ENCODE data around the gene PLLP. TPM values are rescaled to one million over a fixed set of nuclear protein-coding genes. Genes with fewer than 3 reads are reported as not detected.
"Not testable (repeated sequence)": the region's sequence is repeated elsewhere in the genome, so short reads cannot be mapped to it uniquely, and the experiment has no call there.

The PLLP gene
- total RNA-seq, 1 experiment from 2014 or later: 2.8 TPM

DNA sequence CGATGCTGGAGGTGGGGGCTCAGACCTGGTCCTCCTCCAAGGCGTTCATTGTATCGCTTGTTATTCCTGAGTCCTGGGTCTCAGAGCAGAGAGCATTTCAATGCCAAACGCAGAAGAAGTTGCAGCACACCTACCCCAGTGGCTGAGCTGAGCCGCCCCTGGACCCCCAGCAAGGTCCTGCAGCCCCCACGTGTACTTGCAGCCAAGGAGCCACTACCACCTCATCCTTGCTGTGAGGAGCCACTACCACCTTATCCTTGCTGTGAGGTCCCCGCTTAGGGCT, 13.5 kb downstream of the PLLP start:
- Histone ChIP-seq H3K4me1 (replicated peaks; ENCODE audit: insufficient read depth) (peaks cover 14% of the 10 kb centered on the region), H3K4me3 (no peak overlapping the region), H4K20me1 (ENCODE audit: insufficient read depth) (no peaks in the 10 kb centered on the region), H3K9me3 (ENCODE audit: insufficient read depth, low read depth) (no peaks in the 10 kb centered on the region), H2AFZ (no peak overlapping the region), H3K27ac (no peak overlapping the region), H3F3A (ENCODE audit: insufficient read depth, low read depth) (peaks cover 16% of the 10 kb centered on the region; the same call in 1 of the 2 replicates), H3K79me2 (ENCODE audit: low read depth) (no peaks in the 10 kb centered on the region), H3K4me2 (no peak overlapping the region), H3K9me2 (ENCODE audit: insufficient read depth) (no peaks in the 10 kb centered on the region), H3K36me3 (ENCODE audit: low read depth) (no peaks in the 10 kb centered on the region), H3K27me3 (ENCODE audit: insufficient read depth, low read depth) (no peaks in the 10 kb centered on the region)
- no peak for DNase-seq
- intact Hi-C loops (cut with micrococcal nuclease; ENCODE audit: unreplicated experiment): no loop called here
- BruUV-seq (replicated peaks): no TSS peak
- POLR2A ChIA-PET (ENCODE audit: unreplicated experiment): no interaction called here
- CTCF ChIA-PET: interaction anchor here (0.7 kb wide), 1 partner anchor 91 kb away, joined by 3 read pairs; no protein-coding TSS in a partner anchor
- TF ChIP-seq, protein P1, sequence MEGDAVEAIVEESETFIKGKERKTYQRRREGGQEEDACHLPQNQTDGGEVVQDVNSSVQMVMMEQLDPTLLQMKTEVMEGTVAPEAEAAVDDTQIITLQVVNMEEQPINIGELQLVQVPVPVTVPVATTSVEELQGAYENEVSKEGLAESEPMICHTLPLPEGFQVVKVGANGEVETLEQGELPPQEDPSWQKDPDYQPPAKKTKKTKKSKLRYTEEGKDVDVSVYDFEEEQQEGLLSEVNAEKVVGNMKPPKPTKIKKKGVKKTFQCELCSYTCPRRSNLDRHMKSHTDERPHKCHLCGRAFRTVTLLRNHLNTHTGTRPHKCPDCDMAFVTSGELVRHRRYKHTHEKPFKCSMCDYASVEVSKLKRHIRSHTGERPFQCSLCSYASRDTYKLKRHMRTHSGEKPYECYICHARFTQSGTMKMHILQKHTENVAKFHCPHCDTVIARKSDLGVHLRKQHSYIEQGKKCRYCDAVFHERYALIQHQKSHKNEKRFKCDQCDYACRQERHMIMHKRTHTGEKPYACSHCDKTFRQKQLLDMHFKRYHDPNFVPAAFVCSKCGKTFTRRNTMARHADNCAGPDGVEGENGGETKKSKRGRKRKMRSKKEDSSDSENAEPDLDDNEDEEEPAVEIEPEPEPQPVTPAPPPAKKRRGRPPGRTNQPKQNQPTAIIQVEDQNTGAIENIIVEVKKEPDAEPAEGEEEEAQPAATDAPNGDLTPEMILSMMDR (conservative IDR thresholded peaks at IDR 0.05): no peak
- TF ChIP-seq EZH2 (IDR thresholded peaks at IDR 0.05; ENCODE audit: low read depth): no peak

DNA sequence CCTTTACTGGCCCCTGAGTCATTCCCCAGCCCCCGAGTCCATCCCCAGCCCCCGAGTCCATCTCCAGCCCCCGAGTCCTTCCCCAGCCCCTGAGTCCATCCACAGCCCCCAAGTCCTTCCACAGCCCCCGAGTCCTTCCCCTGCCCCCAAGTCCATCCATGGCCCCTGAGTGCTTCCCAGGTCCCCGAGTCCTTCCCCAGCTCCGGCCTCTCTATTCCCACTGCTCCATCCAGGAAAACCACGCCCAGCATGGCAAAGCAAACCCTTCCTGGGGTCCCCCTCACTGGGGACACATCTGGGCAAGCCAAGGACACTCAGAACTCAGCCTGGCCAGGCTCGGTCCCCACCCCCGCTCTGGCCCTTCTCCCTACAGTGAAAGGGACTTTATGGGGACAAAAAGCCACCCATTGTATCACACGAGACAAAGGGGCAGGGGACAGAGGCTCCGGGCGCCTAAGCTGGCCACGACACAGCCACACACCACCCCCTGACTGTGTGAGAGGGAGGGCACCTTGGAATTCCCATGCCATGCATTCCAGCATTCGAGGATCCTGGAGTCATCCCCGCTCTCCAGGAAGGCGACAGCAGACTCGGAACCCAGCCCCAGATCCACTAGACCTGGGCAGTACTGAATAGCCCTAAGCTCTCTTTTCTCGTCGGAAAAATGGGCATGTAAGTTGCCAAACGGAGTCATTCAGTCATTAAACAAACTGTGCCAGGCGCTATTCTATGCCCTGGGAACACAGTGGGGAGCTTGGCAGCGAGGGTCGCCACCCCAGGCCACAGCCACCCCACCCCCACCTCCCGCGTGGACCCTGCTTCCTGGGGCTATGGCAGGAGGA, 14.0 kb downstream of the PLLP start:
- H3K79me2 ChIP-seq (ENCODE audit: low read depth): no peaks in the 10 kb centered on the region
- BruUV-seq (replicated peaks): no TSS peak
- CTCF ChIA-PET: interaction anchor here (0.7 kb wide), 1 partner anchor 90 kb away, joined by 3 read pairs; no protein-coding TSS in a partner anchor

DNA sequence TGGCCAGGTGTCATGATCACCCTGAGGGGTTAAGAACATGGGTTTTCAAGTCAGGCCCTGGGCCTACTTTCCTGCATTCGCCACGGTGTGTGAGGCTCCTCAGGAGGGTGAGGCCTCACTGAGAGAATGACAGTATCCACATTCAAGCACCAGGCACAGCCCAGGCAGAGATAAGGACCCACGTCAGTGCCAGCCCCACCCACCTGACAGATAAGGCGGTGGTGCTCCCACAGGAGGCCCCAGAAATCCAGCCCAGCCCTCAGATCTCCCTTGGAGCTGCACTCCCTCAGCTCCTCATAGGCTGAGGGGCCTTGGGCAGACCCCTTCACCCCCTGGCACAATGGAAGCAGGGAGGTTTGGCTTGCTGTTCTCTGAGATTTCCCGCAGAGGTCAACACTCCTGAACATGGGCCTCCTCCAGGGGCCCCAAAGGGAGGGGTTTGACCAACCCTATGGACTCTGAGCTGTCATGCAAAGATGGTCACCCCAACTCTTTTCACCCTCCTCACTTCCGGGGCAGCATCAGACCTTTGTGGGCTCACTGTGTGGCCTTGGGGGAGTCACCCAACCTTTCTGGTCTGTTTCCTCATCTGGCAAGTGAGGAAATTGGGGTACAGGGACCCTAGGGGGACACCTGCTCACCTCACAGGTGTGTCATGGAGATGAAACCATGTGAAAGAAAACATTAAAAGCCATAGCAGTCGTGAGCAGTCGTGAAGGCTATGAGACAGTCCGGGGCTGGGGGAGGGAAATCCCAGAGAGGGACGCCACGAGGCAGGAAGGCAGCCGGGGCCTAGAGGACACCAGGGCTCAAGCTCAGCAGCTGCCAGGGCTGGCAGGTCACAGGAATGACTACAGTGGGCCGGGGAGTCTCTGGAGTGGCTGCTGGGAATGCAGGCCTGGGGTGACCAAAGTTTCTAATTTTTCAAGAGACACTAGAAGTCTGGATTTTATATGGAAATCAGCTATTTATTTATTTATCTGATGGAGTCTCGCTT, 15.4 kb downstream of the PLLP start:
- CTCF ChIA-PET: no interaction called here
- POLR2A ChIA-PET (ENCODE audit: unreplicated experiment): no interaction called here

More for the DNA sequence above, 14.0 kb downstream of the PLLP start:
- H3K4me2 ChIP-seq: no peak overlapping the region
- no peak overlapping the region for H2AFZ ChIP-seq
- no peak for TF ChIP-seq EZH2 (IDR thresholded peaks at IDR 0.05; ENCODE audit: low read depth)
- TF ChIP-seq, protein P1 (conservative IDR thresholded peaks at IDR 0.05): no peak
- intact Hi-C loops (cut with micrococcal nuclease; ENCODE audit: unreplicated experiment): no loop called here
- POLR2A ChIA-PET (ENCODE audit: unreplicated experiment): no interaction called here
- no peaks in the 10 kb centered on the region for H4K20me1 ChIP-seq (ENCODE audit: insufficient read depth)
- no peaks in the 10 kb centered on the region for H3K9me2 ChIP-seq (ENCODE audit: insufficient read depth)
- H3K4me1 ChIP-seq (replicated peaks; ENCODE audit: insufficient read depth): peaks cover 19% of the 10 kb centered on the region
- H3K27ac ChIP-seq: no peak overlapping the region
- no peaks in the 10 kb centered on the region for H3K9me3 ChIP-seq (ENCODE audit: insufficient read depth, low read depth)
- H3K36me3 ChIP-seq (ENCODE audit: low read depth): no peaks in the 10 kb centered on the region
- DNase-seq: no peak
- H3F3A ChIP-seq (ENCODE audit: insufficient read depth, low read depth): peaks cover 13% of the 10 kb centered on the region; the same call in 1 of the 2 replicates
- no peaks in the 10 kb centered on the region for H3K27me3 ChIP-seq (ENCODE audit: insufficient read depth, low read depth)
- no peak overlapping the region for H3K4me3 ChIP-seq

DNA sequence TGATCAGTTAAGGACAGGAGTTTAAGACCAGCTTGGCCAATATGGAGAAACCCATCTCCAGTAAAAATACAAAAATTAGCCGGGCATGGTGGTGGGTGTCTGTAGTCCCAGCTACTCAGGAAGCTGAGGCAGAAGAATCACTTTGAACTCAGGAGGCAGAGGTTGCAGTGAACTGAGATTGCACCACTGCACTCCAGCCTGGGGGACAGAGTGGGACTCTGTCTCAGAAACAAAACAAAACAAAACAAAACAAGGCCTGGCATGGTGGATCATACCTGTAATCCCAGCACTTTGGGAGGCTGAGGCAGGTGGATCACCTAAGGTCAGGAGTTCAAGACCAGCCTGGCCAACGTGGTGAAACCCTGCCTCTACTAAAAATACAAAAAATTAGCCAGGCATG, 17.1 kb downstream of the PLLP start:
- CTCF ChIA-PET; H3K27ac ChIP-seq; BruUV-seq (replicated peaks): not testable (repeated sequence)

More for the DNA sequence above, 15.4 kb downstream of the PLLP start:
- TF ChIP-seq, protein P1 (conservative IDR thresholded peaks at IDR 0.05): no peak
- TF ChIP-seq EZH2 (IDR thresholded peaks at IDR 0.05; ENCODE audit: low read depth): no peak
- Histone ChIP-seq H3K27ac (no peak overlapping the region), H2AFZ (no peak overlapping the region), H3K4me2 (no peak overlapping the region), H3K36me3 (ENCODE audit: low read depth) (no peaks in the 10 kb centered on the region), H3F3A (ENCODE audit: insufficient read depth, low read depth) (peaks cover 13% of the 10 kb centered on the region; the same call in 1 of the 2 replicates), H3K4me3 (no peak overlapping the region), H3K4me1 (replicated peaks; ENCODE audit: insufficient read depth) (peaks cover 20% of the 10 kb centered on the region), H3K9me3 (ENCODE audit: insufficient read depth, low read depth) (no peaks in the 10 kb centered on the region), H3K9me2 (ENCODE audit: insufficient read depth) (no peaks in the 10 kb centered on the region), H3K79me2 (ENCODE audit: low read depth) (no peaks in the 10 kb centered on the region), H3K27me3 (ENCODE audit: insufficient read depth, low read depth) (no peaks in the 10 kb centered on the region), H4K20me1 (ENCODE audit: insufficient read depth) (no peaks in the 10 kb centered on the region)
- BruUV-seq (replicated peaks): no TSS peak
- intact Hi-C loops (cut with micrococcal nuclease; ENCODE audit: unreplicated experiment): no loop called here
- DNase-seq: peak in 1 of 2 experiments; percentile 30

More for the DNA sequence above, 17.1 kb downstream of the PLLP start:
- H3K9me2 ChIP-seq (ENCODE audit: insufficient read depth); intact Hi-C loops (cut with micrococcal nuclease; ENCODE audit: unreplicated experiment); POLR2A ChIA-PET (ENCODE audit: unreplicated experiment); H4K20me1 ChIP-seq (ENCODE audit: insufficient read depth); DNase-seq; H3K27me3 ChIP-seq (ENCODE audit: insufficient read depth, low read depth); H3K4me3 ChIP-seq; H2AFZ ChIP-seq; H3K79me2 ChIP-seq (ENCODE audit: low read depth); H3K36me3 ChIP-seq (ENCODE audit: low read depth); H3K4me2 ChIP-seq; H3K9me3 ChIP-seq (ENCODE audit: insufficient read depth, low read depth): not testable (repeated sequence)
- peaks cover 13% of the 10 kb centered on the region; the same call in 1 of the 2 replicates for H3F3A ChIP-seq (ENCODE audit: insufficient read depth, low read depth)
- H3K4me1 ChIP-seq (replicated peaks; ENCODE audit: insufficient read depth): peaks cover 20% of the 10 kb centered on the region
